Measurements from ENCODE around the gene RPL35.

GRCh38 chr9:124841075-124841821, 20.5 kb downstream of the RPL35 start:
- TF ChIP-seq, protein P1, sequence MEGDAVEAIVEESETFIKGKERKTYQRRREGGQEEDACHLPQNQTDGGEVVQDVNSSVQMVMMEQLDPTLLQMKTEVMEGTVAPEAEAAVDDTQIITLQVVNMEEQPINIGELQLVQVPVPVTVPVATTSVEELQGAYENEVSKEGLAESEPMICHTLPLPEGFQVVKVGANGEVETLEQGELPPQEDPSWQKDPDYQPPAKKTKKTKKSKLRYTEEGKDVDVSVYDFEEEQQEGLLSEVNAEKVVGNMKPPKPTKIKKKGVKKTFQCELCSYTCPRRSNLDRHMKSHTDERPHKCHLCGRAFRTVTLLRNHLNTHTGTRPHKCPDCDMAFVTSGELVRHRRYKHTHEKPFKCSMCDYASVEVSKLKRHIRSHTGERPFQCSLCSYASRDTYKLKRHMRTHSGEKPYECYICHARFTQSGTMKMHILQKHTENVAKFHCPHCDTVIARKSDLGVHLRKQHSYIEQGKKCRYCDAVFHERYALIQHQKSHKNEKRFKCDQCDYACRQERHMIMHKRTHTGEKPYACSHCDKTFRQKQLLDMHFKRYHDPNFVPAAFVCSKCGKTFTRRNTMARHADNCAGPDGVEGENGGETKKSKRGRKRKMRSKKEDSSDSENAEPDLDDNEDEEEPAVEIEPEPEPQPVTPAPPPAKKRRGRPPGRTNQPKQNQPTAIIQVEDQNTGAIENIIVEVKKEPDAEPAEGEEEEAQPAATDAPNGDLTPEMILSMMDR (conservative IDR thresholded peaks at IDR 0.05) = no peak
- TF ChIP-seq ZFX (IDR thresholded peaks at IDR 0.05) = no peak

Data from C4-2B (cell line).